PFSK-1 (cell line): ENCODE measurements around the gene RHBG.

Experiments
- FOXP2 ChIP-seq: optimal IDR thresholded peaks from 2 replicates; pipeline ENCODE3; 2011; ENCODE audit warnings: borderline replicate concordance, control low read depth, inconsistent platforms; ENCODE audit not compliant: insufficient read depth; ENCODE audit errors: extremely low read length, extremely low read depth
- POLR2AphosphoS5 ChIP-seq: IDR thresholded peaks from 2 replicates; pipeline ENCODE4 v1.6.1; 2012; ENCODE audit warnings: low read depth, mild to moderate bottlenecking, control low read depth, low read length, moderate library complexity
- TF ChIP-seq, protein P1 (sequence below), 2 experiments: IDR thresholded peaks; 2 replicates each; pipeline versions ENCODE4 v1.6.1 to v1.8.0; 2011 to 2012; ENCODE audit warnings: low read depth in 2 of 2, low read length in 2 of 2, control low read depth in 1 of 2, inconsistent platforms in 1 of 2, mild to moderate bottlenecking in 1 of 2, moderate library complexity in 1 of 2; ENCODE audit not compliant: insufficient read depth in 1 of 2

- TF ChIP-seq, protein P1, sequence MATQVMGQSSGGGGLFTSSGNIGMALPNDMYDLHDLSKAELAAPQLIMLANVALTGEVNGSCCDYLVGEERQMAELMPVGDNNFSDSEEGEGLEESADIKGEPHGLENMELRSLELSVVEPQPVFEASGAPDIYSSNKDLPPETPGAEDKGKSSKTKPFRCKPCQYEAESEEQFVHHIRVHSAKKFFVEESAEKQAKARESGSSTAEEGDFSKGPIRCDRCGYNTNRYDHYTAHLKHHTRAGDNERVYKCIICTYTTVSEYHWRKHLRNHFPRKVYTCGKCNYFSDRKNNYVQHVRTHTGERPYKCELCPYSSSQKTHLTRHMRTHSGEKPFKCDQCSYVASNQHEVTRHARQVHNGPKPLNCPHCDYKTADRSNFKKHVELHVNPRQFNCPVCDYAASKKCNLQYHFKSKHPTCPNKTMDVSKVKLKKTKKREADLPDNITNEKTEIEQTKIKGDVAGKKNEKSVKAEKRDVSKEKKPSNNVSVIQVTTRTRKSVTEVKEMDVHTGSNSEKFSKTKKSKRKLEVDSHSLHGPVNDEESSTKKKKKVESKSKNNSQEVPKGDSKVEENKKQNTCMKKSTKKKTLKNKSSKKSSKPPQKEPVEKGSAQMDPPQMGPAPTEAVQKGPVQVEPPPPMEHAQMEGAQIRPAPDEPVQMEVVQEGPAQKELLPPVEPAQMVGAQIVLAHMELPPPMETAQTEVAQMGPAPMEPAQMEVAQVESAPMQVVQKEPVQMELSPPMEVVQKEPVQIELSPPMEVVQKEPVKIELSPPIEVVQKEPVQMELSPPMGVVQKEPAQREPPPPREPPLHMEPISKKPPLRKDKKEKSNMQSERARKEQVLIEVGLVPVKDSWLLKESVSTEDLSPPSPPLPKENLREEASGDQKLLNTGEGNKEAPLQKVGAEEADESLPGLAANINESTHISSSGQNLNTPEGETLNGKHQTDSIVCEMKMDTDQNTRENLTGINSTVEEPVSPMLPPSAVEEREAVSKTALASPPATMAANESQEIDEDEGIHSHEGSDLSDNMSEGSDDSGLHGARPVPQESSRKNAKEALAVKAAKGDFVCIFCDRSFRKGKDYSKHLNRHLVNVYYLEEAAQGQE (IDR thresholded peaks at IDR 0.05; ENCODE audit: insufficient read depth in 1 of 2, low read depth in 2 of 2, low read length in 2 of 2): no peak
- TF ChIP-seq POLR2AphosphoS5 (no peak), FOXP2 (no peak)
Measured at GRCh38 chr1:156372876-156373275, 3.9 kb downstream of the RHBG start.
